Measurements from ENCODE around the gene EDAR.

The EDAR gene

GRCh38 chr2:108852375-108852774 lies 136.6 kb downstream of the EDAR start:
- DNase-seq (ENCODE audit: low read depth in 2 of 2) = no peak

GRCh38 chr2:108847000-108847399 lies 142.0 kb downstream of the EDAR start:
- DNase-seq (ENCODE audit: low read depth in 2 of 2) = no peak

- no peak for DNase-seq (ENCODE audit: low read depth in 2 of 2)
These were observed 143.1 kb downstream of the EDAR start for GRCh38 chr2:108845923-108846322.
